Adrenal gland (tissue), 5 donors: ENCODE measurements around the gene CDC5L.

Experiments used
- POLR2A ChIP-seq, 2 donors: fragments of 450-650 bp; IDR thresholded peaks; one replicate each; pipeline ENCODE4 v1.6.1; 2017; ENCODE audit warnings: antibody characterized with exemption in 2 of 2, mild to moderate bottlenecking in 2 of 2, moderate library complexity in 1 of 2
- TF ChIP-seq, protein P1 (sequence below), 6 experiments: fragments of 450-650 bp in 4 of 6; fragments of 200-600 bp in 2 of 6; sonication (generic) in 1 of 6; IDR thresholded peaks; 1 replicate in 5 of 6; 2 replicates in 1 of 6; pipeline versions ENCODE4 v1.5.1 to v1.8.0; 2016 to 2021; ENCODE audit warnings: antibody characterized with exemption in 6 of 6, mild to moderate bottlenecking in 2 of 6, moderate library complexity in 1 of 6
- donor health status: DM: no; HTN: no; CAD: no.

DNA sequence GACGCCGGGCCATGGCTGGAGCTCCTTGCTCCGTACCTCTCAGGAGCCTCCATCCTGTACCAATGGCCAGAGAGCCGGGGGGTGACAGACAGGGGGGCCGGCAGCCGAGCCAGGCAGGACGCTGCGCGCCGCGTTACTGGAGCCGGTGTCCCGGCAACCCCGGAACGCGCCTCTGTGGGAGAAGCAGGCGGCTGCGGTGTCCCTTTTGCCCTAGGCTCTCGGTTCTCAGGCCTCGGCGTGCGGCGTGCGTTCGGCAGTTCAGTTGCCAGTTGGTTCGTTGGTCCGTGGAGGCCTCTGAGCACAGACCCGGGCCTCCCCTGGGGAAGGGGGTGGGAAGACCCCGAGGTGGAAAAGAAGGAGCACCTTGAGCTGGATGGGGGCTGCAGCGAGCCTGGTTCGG, 45.0 kb upstream of the CDC5L start, which contains the start of gene SPATS1:
- TF ChIP-seq, protein P1, sequence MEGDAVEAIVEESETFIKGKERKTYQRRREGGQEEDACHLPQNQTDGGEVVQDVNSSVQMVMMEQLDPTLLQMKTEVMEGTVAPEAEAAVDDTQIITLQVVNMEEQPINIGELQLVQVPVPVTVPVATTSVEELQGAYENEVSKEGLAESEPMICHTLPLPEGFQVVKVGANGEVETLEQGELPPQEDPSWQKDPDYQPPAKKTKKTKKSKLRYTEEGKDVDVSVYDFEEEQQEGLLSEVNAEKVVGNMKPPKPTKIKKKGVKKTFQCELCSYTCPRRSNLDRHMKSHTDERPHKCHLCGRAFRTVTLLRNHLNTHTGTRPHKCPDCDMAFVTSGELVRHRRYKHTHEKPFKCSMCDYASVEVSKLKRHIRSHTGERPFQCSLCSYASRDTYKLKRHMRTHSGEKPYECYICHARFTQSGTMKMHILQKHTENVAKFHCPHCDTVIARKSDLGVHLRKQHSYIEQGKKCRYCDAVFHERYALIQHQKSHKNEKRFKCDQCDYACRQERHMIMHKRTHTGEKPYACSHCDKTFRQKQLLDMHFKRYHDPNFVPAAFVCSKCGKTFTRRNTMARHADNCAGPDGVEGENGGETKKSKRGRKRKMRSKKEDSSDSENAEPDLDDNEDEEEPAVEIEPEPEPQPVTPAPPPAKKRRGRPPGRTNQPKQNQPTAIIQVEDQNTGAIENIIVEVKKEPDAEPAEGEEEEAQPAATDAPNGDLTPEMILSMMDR (IDR thresholded peaks at IDR 0.05) = no peak
- TF ChIP-seq POLR2A (IDR thresholded peaks at IDR 0.05) = no peak
